IPS-11a (cell line): ENCODE data around the gene PLVAP.
A peak's percentile ranks its signal among the peaks of the same experiment; 100 is the strongest.

ENCODE experiments used
- H3K4me3 ChIP-seq: one replicate; pipeline ENCODE4 v1.5.1; 2013; ENCODE audit warnings: low read depth, low read length, control low read depth

PLVAP gene

GRCh38 chr19:17359905-17360800 lies 17.0 kb downstream of the PLVAP start:
- no peak overlapping the region for H3K4me3 ChIP-seq

DNA sequence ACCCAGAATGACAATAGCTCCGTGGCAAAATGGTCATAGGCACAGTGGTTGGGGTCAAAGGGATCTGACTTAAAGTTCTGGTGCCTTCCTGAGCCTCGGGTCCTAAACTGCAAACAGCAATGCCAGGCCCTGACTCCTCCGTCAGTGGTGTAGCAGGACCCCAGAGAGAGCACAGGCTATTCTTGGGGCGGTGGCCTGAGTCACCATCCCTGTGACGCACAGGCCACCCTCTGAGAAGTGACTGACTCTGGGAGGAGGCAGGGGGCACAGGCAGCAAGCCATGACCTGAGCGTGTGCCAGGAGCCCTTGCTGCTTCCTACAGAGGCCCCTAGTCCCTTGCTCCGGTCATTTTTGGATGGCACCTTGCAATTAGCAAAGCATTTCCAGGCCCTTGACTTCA lies 18.7 kb downstream of the PLVAP start:
- H3K4me3 ChIP-seq = no peak overlapping the region

- no peak overlapping the region for H3K4me3 ChIP-seq
These were observed 19.4 kb downstream of the PLVAP start for GRCh38 chr19:17357724-17358123.

- no peak overlapping the region for H3K4me3 ChIP-seq
These were observed 20.0 kb downstream of the PLVAP start for GRCh38 chr19:17357078-17357666.

- H3K4me3 ChIP-seq = no peak overlapping the region
These were observed 23.8 kb downstream of the PLVAP start for GRCh38 chr19:17353386-17353785.

DNA sequence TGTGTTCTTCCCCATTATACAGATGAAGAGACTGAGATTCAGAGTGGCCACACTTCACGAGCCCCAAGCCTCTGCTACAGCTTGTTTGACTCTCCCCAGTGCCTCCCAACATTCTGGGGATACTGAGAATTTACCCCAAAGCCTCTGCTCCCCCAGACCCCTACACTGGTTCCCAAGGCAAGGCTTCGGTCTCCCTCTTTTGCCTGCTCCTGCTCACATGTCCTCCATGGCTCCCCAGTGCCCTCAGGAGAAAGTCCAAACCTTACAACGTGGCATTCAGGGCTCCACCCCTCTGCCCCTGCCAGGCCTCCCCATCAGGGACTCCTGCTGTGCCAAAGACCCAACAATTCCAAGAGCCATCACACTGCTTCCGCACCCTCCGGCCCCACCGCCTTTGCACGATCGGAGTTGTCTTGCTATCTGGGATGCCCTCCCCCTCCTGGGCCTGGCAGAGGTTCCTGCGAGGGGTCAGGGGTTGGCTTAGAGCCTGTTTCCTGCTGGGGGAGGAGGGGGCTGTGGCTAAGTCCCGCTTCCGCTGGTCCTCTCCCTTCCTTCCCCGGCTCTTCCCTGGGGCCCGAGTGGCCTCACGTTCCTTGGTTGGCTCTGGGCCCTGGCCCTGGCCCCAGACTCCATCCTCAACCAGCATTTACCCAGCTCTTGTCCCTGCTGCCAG lies 24.4 kb downstream of the PLVAP start:
- H3K4me3 ChIP-seq = no peak overlapping the region

DNA sequence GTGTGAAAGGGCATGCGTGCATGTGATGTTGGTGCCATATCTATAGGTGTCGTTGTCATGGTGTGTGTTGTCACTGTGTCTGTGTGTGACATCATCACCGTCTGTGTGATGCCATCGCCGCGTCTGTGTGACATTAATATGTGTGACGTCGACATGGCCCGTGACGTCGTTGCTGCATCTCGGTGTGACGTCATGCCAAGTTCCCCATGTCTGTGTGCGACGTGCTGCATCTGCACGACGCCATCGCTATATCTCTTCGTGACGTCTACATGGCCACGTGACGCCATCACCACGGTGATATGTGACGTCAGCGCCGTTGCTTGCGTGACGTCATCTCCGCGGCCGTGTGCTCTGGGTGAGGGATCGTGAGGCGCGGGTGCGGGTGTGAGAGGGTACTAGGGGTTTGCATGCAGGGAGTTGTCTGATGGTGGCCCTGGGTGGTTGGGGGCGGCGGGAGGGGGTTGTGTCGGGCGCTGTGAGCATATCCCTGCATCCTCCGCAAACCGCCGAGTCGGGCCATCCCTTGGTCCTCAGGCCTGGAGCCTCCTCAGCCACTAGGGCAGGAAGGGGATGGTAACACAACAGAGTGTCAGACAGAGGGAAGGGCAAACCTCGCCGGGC lies 25.2 kb downstream of the PLVAP start:
- no peak overlapping the region for H3K4me3 ChIP-seq

DNA sequence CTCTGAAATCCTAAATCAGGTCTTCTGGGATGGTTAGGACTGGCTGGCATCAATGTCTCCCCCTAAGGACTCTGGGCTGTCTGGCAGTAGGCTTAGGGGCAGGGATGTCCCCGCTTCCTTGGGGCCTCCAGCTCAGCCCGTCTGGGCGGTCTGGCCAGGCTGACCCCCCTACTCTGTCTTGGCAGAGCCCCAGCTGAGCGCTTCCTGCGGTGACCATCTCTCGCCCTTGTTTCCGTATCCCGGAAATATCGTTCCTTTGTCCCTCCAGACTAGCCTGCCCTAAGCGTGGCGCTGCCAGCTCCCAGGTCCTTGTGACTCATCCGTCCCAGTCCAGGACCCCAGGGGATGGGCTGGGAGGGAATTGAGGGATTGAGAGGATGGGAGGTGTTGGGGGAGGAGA lies 28.4 kb downstream of the PLVAP start:
- no peak overlapping the region for H3K4me3 ChIP-seq

- H3K4me3 ChIP-seq = no peak overlapping the region
These were observed 29.3 kb downstream of the PLVAP start for GRCh38 chr19:17347877-17348276.

GRCh38 chr19:17347361-17347760 lies 29.8 kb downstream of the PLVAP start:
- no peak overlapping the region for H3K4me3 ChIP-seq

GRCh38 chr19:17346109-17346671 lies 31.0 kb downstream of the PLVAP start:
- no peak overlapping the region for H3K4me3 ChIP-seq

- no peak overlapping the region for H3K4me3 ChIP-seq
These were observed 35.3 kb downstream of the PLVAP start for GRCh38 chr19:17341845-17342244.

DNA sequence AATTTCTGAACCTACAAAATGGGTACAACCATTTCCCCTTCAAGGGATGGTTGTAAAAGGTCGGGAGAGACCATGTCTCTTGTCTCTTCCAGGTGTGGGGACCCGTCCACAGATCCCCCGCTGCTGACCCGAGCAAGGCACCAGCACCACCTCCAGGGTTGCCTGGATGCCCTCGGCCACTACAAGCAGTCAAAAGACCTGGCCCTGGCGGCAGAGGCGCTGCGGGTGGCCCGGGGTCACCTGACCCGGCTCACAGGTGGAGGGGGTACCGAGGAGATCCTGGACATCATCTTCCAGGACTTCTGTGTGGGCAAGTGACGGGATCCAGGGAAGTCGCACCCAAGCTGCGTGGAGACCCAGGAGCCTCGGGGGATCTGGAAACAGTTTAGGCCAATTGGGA lies 35.8 kb downstream of the PLVAP start:
- H3K4me3 ChIP-seq = no peak overlapping the region

GRCh38 chr19:17340871-17341357 lies 36.2 kb downstream of the PLVAP start:
- H3K4me3 ChIP-seq = no peak overlapping the region

DNA sequence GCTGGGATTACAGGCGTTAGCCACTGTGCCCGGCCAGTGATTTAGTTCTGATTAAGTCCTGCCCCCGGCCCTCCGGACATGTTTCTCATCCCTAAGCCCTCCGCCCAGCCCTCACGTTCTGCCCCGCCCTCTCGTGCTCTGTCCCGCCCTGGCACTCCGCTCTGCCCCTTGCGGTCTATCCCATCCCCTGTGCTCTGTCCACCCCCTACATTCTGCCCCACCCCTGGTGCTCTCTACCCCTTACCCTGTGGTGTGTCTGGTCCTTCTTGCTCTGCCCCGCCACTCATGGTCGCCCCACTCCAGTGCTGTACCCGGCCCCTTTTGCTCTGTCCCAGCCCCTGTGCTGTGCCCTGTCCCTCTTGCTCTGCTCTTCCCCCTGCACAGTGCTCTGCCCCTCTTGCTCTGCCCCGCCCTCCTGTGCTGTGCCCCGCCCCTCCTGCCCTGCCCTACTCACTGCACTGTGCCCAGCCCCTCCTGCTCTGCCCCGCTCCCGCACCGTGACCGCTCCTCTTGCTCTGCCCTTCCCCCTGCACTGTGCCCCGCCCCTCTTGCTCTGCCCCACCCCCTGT lies 36.8 kb downstream of the PLVAP start:
- no peak overlapping the region for H3K4me3 ChIP-seq

DNA sequence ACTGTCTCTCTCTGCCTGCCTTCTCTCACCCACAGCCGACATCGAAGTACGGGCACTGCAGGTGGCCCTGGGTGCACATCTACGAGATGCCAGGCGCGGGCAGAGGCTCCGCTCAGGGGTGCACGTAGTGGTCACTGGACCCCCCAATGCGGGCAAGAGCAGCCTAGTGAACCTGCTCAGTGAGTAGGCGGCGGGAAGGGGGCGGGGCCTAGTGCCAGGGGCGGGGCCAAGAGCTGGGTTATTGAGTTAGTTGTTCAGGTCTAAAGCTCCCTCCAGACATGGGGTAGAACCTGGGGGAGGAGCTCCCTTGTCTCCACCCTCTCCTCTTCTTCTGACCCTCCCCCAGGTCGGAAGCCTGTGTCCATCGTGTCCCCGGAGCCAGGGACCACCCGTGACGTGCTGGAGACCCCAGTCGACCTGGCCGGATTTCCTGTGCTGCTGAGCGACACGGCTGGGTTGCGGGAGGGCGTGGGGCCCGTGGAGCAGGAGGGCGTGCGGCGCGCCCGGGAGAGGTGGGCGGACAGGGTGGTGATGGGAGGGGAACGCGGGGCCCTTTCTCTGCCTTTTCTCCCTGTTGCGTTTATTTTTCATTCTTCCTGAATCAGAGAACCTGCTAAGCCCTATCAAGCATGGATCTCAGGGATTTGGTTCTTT lies 37.9 kb downstream of the PLVAP start:
- H3K4me3 ChIP-seq = no peak overlapping the region

GRCh38 chr19:17338433-17339078 lies 38.6 kb downstream of the PLVAP start:
- H3K4me3 ChIP-seq = peak overlapping the region; percentile 96

DNA sequence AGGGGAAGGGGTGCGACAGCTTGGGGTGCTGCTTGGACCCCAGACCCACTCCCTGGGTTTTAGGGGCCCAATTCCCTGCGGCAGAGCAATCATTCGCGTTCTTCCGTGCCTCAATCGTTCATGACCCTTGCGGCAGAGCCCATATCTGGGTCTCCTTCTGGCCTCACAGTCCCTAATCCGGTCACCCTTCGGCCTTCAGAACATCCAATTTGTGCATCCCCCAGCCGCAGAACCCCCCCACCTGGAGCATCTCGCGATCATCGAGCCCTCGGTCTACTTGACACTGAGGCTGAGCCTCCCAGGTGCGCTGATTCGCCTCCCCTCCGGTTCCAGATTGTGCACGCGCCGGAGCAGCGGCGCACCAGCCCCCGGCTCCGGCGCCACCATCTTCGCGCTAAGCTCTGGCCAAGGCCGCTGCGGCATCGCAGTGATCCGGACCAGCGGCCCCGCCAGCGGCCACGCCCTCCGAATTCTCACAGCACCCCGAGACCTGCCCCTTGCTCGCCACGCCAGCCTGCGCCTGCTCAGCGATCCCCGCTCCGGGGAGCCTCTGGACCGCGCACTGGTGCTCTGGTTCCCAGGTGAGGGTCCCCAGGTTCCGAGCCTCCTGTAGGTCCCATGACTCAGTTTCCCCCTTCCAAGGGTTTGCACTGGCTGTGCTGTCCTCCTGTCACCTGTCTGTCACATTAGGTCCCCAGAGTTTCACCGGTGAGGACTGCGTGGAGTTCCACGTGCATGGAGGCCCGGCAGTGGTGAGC lies 39.3 kb downstream of the PLVAP start:
- H3K4me3 ChIP-seq = peak overlapping the region; percentile 96
